Pons (tissue), 1 donor: ENCODE data around the gene TBC1D22A.

Source experiments
- DNase-seq: peaks from one replicate; pipeline ENCODE4 v3.0.0-alpha.2; 2016; ENCODE audit warnings: low spot score

The TBC1D22A gene

DNA sequence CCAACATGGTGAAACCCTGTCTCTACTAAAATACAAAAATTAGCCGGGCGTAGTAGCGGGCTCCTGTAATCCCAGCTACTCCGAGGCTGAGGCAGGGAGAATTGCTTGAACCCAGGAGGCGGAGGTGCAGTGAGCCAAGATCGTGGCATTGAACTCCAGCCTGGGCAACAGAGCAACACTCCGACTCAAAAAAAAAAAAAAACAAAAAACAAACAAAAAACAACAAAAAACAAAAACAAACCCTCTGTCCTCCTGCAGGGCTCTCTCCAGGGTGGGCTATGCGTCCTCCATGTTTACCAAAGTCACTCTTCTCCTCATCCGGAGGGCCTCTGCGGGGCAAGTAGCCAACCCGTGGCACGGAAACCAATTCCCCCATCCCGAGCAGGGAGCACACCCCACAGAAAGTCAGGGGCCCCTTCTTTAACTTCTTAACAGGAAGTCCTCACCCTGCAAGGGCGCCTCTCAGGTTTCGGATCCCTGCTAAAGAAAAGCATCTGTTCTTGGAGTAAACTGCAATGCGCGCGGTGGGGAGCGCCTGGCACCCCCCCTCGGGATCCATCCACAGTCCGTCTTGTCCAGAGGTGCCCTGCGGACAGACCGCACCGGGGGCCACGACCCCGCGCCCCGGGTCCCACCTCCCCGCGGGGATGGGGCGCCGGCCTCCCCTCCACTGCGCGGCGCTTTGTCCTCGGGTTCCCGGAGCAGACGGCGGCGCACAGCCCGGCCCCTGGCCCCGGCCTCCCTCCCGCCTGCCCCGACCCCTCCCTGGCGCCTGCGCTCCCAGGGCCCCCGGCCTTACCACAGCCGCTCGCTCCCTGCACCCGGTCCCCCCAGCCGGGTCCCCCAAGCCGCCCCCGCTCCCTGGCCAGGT, 25.1 kb upstream of the TBC1D22A start:
- DNase-seq = no peak

DNA sequence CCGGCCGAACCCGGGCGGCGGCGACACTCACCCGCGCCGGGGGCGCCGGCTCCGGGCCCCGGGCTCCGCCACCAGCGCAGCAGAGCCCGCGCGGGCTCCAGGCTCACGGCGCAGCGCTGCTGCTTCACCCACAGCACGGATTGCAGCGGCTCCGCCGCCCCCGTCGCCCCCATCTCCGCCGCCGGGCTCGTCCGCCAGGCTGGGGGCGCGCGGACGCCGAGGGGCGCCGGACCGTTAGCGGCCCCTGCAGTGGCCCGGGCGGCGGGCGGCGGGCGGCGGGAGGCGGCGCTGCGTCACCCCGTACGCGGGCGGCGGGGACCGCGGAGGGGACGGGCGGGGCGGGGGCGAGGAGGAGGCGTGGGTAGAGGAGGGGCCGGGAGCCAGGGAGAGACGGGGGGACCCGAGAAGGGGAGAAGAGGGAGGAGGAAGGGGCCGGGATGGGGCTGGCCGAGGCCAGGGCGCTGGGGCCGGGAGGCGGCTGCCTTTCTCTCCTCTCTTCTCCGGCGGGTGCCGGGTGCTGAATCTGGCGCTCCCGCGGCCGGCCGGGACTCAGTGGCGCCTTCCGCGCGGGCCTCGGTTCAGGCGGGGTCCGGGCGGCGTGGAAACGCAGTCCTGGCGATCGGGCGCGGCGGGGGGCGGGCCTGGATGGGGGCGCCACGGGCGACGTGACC, 24.3 kb upstream of the TBC1D22A start, which contains the start of gene CERK:
Gene CERK, minus strand, starts transcription at position 277 of the 671 bp plus-strand sequence. Its CDS starts 104 bp downstream, at position 173.
- peak; percentile 49 for DNase-seq

DNA sequence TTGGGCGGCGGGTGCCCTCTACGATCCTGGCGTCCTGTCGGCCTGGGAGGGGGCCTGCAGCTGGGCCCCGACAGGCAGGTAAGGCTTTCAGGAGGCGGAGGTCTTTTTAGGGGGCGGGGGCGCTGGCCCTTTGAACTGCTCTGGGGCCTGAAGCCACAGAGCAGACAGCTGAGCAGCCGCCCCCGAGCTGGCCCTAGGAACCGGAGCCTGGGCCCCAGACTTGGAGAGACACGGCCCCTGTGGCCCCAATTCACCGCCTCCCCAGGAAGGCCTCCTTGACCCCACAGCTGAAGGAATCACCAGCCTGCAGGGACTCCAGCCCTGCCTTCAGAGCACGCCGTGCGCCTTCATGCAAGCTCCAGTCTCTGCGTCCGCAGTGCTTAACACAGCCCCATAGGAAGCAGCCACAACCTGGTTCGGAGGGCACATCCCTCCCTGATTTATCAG, 23.8 kb upstream of the TBC1D22A start:
- peak; percentile 24 for DNase-seq

DNA sequence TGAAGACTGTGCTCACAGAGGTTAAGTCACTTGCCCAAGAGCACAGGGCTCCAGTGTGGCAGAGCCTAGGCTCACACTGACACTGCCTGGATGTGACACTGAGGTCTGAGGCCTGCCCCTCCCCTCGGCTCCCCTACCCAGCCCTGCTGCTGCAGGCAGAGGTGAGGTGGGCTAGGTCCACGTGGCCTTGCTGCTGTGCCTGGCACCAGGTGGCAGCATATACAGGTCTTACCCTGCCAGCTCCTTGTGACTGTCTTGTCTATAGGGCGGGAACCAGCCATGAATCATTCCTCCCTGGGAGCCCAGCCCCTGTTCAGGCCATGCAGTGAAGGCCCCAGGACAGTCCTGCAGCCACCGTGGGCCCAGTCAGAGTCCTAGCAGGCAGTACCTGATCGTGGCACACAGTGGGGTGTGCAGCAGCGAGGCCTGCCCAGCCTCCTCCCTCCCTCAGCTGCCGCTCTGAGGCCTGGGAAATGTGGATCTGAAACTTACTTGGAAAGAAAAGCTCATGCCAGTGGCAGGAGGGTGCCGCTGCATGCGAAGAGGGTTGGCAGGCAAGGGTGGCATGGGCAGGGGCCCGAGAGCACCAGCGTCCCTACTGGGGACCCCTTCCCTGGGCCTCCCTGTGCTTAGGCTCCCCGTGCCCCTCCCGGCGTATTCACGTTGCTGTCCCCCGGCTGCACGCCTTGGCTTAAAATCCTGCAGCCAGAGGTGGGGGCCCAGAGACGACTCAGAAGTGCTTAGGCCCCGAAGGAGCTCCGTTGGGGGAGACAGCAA, 23.2 kb upstream of the TBC1D22A start:
- DNase-seq = no peak

DNA sequence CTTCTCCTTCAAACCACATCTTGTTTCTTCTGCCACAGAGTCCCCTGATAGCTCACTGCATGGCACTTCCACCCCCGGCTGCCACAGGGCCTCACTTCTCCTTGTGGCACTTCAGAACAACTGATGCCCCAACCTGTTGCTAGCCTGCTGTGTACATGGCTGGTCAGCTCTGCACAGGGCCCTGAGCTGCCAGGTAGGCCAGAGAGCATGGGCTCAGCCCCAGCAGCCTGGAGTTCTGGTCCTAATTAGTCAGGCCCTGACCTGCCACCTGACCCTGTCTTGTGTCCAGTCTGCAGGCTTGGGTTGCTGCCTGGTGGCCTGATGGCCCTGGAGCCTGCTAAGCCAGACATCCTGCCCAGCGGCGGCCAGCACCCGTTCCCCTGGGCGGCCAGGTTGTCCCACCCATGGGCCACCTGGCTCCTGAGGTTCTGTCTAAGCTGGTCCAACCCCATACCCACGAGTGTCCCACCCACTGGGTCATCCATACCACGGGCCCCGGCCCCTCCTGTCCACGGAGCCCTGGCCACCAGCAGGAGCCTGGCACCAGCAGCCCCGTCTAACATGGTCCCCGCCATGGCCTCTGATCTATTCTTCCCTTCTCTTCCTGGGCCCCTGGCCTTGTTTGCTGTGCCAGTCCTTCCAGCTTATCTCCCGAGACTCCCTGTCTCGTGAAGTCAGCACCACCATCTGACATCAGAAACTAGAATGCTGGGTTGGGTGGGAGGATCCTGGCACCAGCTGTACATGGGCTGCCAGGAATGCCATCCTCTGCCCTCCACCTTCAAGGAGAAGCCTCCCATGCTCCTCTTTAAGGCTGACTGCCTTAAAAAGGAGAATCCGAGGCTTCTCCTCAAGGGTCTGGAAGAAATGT, 21.3 kb upstream of the TBC1D22A start:
- no peak for DNase-seq

DNA sequence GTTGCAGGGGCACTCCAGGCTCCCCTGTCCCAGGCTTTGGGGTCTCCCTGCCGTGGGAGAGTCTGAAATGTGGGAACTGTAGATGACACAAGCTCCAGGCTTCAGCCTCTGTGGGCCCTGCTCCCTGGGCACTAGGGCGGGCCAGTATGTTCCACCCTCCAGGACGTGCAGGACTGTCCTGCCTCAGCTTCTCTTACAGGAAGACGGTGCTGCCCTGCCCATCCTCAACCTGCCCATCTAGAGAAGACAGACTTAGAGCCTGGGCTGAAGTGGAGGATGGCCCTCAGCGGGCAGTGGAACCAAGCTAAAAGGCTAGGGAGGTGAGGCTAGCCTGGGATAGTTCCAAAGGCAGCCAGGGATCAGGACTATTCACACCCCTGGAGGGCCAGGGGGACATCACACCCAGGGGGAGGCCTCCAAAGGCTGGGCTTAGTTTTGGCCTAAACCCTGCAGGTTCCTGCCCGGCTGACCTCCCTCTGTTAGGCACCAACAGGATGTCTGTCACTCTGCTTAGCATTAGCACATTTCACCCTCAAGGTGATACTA, 20.4 kb upstream of the TBC1D22A start:
- DNase-seq = no peak

DNA sequence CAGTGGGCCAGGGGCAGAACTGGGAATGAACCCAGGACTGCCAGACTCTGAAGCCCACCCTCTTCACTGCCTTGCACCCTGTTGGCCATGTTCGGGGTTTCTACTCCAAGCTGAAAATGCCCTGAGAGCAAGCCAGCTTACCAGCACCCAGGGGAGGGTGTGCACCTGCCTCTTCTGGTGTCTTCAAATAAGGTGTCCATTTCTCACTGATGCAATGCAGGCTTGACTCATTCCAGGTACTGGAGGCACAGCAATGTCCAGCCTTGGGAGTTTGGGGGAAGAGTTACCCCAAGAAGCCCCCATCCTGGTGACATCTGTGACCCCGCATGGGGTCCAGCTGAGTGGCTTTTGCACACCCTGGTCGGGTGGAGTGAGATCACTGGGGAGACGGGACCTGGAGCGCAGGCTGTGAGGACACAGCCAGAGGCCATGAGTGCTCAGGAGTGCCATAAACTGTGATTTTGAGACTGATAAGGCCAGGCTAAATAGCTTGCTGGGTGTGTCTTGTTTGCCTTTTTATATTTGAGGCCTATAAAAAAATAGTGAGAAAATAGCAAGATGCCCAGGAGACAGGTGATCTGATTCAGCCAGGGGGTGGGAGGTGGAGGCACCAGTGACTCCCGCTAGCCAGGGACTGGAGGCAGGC, 19.8 kb upstream of the TBC1D22A start:
- DNase-seq = no peak

DNA sequence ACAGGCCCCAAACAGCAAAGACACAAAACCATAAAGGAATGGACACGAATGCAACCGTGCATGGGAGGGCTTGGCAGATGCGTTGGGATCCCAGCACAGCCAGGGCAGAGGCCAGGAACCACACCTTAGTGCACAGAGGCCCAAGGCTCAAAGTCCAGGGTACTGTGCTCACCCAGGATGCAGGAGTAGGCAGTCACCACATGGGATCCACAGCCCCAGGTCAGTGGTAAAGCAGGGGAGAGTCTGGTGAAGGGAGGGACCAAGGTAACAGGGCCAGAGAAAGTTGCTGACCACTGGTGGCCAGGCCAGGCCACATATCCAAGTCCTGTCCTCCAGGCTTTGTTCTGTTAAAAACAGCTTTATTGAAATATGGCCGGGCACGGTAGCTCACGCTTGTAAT, 17.9 kb upstream of the TBC1D22A start:
- no peak for DNase-seq

DNA sequence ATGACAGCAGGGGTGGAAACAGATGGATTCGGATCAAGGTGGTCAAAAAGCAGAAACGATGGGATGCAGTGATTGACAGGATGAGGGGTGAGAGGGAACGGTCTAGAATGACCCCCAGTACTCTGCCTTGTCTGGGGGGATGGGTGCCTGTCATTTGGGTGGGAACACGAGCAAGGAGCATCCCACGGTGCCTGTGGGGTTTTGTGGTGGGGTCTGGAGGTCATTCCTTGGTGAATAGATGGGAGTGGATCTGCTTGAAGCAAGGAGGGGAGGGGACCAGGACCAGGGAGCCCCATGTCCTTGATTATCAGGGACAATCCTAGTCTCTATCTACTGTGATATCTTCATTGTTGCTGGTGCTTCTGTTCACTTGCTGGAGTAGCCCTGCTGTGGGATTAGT, 16.3 kb upstream of the TBC1D22A start:
- DNase-seq = no peak

DNA sequence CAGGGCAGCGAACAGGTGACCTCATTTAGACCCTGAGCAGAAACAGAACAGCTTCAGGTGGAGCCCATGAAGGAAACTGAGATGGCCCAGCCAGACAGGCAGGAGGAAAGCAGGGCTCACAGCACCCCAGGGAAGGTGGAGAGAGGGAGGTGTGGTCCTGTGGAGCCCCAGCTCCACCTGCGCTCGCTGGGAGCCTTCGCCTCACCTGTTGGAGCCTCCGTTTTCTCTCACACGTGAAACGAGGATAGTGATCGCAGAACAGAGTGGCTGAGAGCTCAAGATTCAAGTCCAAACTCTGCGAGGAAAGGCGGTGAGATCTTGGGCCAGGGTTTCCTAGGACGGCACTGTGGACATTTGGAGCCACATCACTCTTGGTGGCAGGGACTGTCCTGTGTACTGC, 15.8 kb upstream of the TBC1D22A start:
- DNase-seq = no peak

DNA sequence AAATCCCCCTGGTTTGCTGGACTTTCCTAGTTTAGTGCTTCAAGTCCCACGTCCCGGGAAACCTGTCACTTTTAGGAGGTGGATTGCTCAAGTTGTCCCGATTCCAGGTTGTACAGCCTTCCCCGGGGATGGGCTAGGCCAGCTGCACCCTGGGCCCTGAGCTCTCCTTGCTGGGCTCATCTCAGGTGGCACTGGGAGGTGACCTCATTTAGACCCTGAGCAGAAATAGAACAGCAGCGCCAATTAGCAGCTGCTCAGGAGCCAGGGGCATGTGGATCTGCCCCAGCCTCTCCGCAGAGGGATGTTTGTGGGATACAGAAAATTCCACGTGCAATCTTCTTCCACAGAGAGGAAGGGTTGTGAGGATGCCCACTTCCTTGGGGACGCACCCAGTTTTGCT, 14.8 kb upstream of the TBC1D22A start:
- DNase-seq = no peak

DNA sequence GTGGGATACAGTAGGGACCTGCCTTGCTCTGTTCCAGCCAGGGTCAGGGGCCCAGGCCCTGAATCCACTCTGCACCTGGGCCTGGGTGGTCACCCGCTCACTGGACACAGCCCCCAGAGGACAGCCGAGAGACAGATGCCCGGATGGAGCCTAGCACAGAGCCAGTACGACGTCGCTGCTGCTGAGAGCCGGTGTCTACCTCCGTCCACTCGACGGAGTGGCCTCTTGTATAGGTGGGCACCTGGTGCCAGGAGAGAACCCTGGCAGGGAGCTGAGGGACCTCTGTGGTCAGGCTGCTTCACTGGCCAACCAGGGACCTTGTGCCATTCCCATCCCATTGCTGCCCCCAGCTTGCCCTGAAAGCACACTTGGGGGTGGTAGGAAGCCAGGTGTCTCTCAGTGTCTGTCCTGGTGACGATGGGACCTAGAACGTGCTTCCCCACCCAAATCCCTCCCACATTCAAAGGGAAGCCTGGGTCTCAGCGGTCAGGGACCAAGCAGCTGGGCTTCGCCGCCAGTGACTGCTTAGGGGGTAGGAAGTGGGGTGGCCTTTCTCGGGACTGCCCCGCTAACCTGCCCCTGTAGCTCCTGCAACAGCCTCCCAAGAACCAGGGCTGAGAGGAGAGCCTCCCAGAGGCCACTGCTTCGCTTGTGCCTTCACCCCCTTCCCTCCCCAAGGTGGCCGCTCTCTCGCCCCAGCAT, 14.1 kb upstream of the TBC1D22A start:
- no peak for DNase-seq

DNA sequence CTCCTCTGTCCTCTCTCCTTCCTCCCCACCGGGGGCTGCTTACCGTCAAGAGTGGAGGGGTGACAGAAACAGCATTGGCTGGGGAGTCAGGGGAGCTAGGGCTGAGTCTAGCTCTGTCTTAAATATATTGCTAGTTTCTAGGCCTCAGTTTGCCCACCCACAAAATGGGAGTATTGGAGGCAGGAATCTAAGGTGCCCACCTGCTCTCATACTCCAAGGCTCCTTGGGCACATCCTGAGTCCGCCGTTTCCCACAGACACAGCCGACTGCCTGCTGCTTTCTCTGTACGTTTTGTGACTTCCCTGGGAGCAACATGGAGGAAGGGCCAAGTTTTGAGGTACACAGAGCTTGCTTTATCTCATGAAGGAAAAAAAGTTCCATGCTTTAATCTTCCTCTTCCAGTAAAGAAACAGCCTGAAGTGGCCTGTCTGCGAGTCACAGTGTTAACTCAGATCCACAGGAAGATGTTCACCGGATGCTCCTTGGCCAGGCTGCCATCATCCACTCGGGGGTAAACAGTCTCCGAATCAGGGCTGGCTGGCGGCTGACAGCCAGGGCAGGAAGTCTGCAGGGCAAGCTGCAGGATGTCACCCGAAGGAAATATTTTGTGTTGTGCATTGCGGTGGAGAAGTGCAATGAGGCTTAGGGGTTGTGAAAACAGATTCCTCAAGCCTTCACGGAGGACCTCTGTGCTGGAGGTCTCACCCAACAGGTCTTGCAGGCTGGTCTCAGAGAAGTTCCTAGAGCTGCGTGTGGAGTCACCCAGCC, 13.4 kb upstream of the TBC1D22A start:
- no peak for DNase-seq

DNA sequence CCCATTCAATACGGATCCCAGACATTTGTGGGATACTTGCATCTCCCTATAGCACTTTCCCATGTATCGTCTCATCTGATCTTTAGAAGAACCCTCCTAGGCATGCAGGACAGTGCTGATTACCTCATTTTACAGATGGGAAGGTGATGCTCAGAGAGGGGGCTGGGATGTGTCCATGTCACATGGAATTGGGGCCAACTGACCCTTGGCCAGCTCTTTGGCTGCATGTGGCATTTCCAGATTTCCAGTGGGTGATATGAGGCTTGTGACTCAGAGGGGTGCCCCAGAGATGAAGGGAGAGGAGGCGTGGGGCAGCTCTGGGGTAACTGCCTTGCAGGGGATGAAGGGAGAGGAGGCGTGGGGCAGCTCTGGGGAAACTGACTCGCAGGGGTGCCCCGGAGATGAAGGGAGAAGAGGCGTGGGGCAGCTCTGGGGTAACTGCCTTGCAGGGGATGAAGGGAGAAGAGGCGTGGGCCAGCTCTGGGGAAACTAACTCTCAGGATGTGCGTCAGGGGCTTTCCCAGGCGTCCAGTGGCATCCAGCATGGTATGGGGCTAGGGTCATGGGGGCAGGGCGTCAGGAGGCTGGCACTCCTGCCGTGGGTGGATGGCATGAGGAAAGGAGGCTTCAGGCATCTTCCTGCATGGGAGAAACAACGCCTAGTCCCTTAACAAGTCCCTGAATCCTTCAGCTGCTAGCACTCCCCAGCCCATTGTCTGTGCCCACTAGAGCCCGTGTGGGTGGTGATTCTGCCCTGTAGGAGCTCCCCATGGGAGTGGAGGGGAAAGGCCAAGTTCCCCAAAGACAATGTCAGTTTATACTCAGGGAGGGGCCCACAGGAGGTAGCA, 12.5 kb upstream of the TBC1D22A start:
- no peak for DNase-seq

DNA sequence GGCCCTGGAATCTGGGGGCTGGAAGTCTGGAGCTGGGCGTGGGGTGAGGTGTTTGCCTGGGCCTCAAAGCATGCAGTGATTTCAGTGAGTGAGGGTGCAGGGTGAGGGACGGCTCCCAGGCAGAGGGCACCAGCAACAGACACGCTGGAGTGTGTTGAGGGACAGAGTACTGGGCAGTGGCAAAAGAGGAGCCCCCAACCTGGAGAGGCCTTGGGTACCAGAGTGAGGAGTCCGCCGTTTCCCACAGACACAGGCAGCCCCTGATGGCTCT, 12.0 kb upstream of the TBC1D22A start:
- DNase-seq = no peak

DNA sequence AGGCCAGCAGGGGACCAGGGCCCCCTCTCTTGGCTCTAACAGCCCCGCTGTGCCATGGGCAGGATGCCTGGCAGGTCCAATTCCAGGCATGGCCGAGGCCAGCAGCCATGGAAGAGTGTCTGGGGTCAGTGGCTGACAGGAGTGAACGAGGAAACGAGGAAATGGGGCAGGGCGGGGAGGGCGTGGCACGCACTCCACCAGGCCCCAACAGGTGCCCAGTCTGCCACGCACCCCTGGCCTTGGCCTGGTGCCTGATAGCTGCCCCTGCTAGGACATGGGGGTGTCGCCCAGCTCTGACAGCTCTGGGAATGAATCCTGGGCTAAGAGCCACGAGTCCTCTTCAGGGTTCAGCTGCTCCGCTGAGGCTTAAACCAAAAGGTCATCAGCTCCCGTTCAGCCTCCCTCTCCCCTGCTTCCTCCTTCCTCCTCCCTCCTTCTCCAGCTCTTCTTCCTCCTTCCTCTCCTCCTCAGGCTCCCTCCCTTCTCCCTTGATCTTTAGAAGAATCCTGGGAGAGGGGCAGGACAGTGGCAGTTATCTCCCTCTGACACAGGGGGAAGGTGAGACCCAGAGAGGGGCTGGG, 11.5 kb upstream of the TBC1D22A start:
- no peak for DNase-seq

DNA sequence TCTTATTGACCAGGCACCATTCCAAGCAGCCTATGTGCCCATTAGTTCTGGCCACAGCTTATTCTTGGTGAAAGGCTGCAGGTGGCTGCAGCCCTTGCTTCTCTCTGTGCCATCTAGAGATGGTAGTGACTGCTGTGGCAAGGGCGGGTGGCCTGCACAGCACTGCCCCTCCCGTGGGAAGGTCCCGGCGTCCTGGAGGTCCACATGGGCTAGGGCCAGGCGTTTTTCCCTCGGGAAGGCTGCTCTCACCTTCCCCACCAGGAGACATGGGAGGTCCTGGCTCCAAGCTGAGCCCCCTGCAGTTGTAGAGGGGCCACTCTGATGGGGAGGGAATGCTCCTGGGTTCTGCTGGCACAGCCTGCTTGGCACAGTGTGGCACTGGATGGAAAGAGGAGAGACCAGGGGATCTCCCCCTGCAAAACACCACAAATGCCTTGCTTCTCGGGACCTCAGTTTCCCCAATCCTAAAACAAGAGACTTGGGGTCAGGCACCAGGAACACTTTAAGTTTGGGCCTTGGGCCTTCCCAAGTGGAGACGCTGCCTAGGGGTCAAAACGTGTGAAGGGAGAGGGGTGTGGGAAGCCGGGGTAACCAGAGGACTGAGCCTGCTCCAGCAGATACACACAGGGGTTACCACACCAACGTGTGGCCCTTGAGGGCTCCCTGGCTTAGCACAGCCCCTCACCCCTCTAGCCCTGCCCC, 10.0 kb upstream of the TBC1D22A start:
- no peak for DNase-seq

DNA sequence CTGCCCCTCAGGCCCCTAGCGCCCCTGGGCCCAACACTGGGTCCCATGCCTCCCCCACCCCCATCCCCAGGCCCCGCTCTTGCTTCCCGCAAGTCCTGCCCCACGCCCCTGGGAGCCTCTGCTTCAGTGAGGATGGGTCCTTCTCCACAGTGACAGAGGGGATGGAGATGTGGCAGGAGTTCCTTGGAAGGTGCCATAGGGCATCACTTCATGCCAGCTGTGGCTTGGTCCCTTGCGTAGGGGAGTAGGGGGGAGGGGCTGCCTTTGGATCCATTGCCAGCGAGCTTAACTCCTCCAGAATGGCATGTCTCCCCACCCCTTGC, 9.5 kb upstream of the TBC1D22A start:
- no peak for DNase-seq
